ENCODE results near the gene ZFYVE28. TPM values are rescaled to one million over a fixed set of nuclear protein-coding genes. Genes with fewer than 3 reads are reported as not detected.

The ZFYVE28 gene
- total RNA-seq, 2 donors from 2014 or later: 6.6 to 30.2 TPM

GRCh38 chr4:2445571-2445970, 27.1 kb upstream of the ZFYVE28 start:
- DNase-seq (ENCODE audit: low spot score): no peak
- Histone ChIP-seq H3K4me1 (replicated peaks) (no peaks in the 10 kb centered on the region), H3K9me3 (no peaks in the 10 kb centered on the region), H3K4me3 (no peak overlapping the region), H3K27me3 (replicated peaks; ENCODE audit: insufficient read depth) (no peaks in the 10 kb centered on the region), H3K36me3 (no peaks in the 10 kb centered on the region), H3K27ac (no peak overlapping the region)
- WGBS: 89% methylated on average over 6 of the region's 6 CpGs
- intact Hi-C loops (cut with DNase I): no loop called here
- TF ChIP-seq CTCF (IDR thresholded peaks at IDR 0.05): no peak
- no peak for TF ChIP-seq POLR2AphosphoS5 (IDR thresholded peaks at IDR 0.05)
- no peak for TF ChIP-seq POLR2A (IDR thresholded peaks at IDR 0.05)

DNA sequence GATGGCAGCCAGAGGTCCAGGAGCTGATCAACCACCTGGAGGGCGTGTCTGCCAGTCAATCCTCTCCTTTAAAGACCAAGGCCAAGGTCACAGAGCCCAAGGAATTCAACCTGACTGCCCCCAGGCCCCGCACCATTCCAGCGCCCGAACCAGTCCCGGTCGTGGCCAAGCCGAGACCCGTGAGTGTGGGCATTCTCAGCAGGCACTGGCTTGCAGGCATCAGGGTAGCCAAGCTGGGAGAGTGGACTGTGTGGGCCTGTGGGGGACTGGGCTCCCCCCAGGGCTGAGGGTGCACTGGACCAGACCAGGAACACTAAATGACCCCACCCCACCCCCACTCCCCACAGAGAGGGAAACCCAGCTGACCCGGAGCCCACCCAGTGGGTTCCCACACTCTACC, 26.7 kb upstream of the ZFYVE28 start:
- DNase-seq (ENCODE audit: low spot score): no peak
- 94% methylated on average over 9 of the region's 9 CpGs for WGBS
- no peak overlapping the region for H3K4me3 ChIP-seq
- no peaks in the 10 kb centered on the region for H3K9me3 ChIP-seq
- intact Hi-C loops (cut with DNase I): no loop called here
- H3K27ac ChIP-seq: no peak overlapping the region
- no peak for TF ChIP-seq POLR2A (IDR thresholded peaks at IDR 0.05)
- no peak for TF ChIP-seq CTCF (IDR thresholded peaks at IDR 0.05)
- no peaks in the 10 kb centered on the region for H3K27me3 ChIP-seq (replicated peaks; ENCODE audit: insufficient read depth)
- H3K4me1 ChIP-seq (replicated peaks): no peaks in the 10 kb centered on the region
- H3K36me3 ChIP-seq: no peaks in the 10 kb centered on the region

DNA sequence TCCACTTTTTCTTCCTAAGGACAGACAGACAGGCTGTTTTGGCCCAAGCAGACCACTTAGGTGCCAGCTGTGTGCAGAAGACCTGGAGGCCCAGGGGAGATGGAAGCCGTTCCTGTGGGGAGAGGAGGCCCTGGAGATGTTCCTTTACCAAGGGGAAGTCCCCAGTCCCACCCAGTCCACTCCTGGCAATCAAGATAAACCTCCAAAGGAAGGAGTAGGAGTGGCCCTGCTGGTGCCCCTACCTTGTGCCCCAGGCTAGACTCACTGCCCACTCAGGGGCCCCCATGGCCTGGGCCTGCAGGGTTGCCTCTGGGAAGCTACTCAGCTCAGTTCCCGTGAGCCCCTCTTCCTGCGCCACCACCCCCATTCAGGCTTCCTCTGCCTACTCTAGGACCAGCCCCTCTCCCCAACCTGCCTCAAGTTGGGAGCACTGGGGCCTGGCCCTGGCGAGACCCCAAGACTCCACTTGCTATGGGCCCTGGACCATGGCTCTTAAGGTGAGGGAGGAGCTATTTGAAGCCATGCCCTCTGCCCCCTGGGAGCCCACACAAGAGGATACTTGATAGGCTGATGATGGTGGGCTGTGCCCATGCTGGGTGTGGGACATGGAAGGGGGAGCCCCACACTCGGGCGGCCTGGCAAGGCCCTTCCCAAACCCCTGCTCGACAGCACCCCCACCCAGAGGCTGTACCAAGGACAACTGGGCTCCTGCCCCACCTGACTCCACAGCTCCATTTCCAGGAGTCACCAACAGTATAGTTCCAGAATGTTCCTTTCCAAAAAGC, 25.7 kb upstream of the ZFYVE28 start:
- TF ChIP-seq POLR2A (IDR thresholded peaks at IDR 0.05): no peak
- TF ChIP-seq POLR2AphosphoS5 (IDR thresholded peaks at IDR 0.05): no peak
- TF ChIP-seq CTCF (IDR thresholded peaks at IDR 0.05): no peak
- Histone ChIP-seq H3K27me3 (replicated peaks; ENCODE audit: insufficient read depth) (no peaks in the 10 kb centered on the region), H3K27ac (no peak overlapping the region), H3K4me1 (replicated peaks) (no peaks in the 10 kb centered on the region), H3K36me3 (no peaks in the 10 kb centered on the region), H3K9me3 (no peaks in the 10 kb centered on the region), H3K4me3 (no peak overlapping the region)
- intact Hi-C loops (cut with DNase I): no loop called here
- no peak for DNase-seq (ENCODE audit: low spot score)
- 85% methylated on average over 7 of the region's 7 CpGs for WGBS

- Histone ChIP-seq H3K36me3 (no peaks in the 10 kb centered on the region), H3K27ac (no peak overlapping the region), H3K9me3 (no peaks in the 10 kb centered on the region), H3K4me3 (no peak overlapping the region), H3K4me1 (replicated peaks) (no peaks in the 10 kb centered on the region), H3K27me3 (replicated peaks; ENCODE audit: insufficient read depth) (no peaks in the 10 kb centered on the region)
- no peak for DNase-seq (ENCODE audit: low spot score)
- intact Hi-C loops (cut with DNase I): no loop called here
- TF ChIP-seq POLR2AphosphoS5 (IDR thresholded peaks at IDR 0.05): no peak
- no peak for TF ChIP-seq CTCF (IDR thresholded peaks at IDR 0.05)
- TF ChIP-seq POLR2A (IDR thresholded peaks at IDR 0.05): no peak
- WGBS: 86% methylated on average over 20 of the region's 20 CpGs
Measured at GRCh38 chr4:2443061-2443730, 24.8 kb upstream of the ZFYVE28 start.
